SH-SY5Y (cell line): ENCODE results near the gene IMMP2L.

ENCODE experiments used
- GATA2 ChIP-seq: IDR thresholded peaks from 2 replicates; pipeline ENCODE4 v1.6.1; 2011; ENCODE audit warnings: mild to moderate bottlenecking, low read depth, low read length
- GATA3 ChIP-seq: IDR thresholded peaks from 2 replicates; pipeline ENCODE4 v1.6.1; 2011; ENCODE audit warnings: low read depth, mild to moderate bottlenecking, low read length, moderate library complexity

GRCh38 chr7:111324776-111325175 lies 237.5 kb downstream of the IMMP2L start:
- TF ChIP-seq GATA2 (no peak), GATA3 (no peak)
